ENCODE measurements around the gene SH3TC1. TPM values are rescaled to one million over a fixed set of nuclear protein-coding genes. Genes with fewer than 3 reads are reported as not detected.

The SH3TC1 gene
- total and polyA plus RNA-seq, 2 donors from 2014 or later: 43.1 to 127 TPM

GRCh38 chr4:8238036-8238511 lies 39.0 kb downstream of the SH3TC1 start:
- no peaks in the 10 kb centered on the region for H3K27me3 ChIP-seq (ENCODE audit: control insufficient read depth, insufficient read depth, low read length)
- peak in 1 of 5 donors; percentile 68 for DNase-seq
- peaks cover 0 to 2% (median 0%) of the 10 kb centered on the region in 3 donors for H3K9me3 ChIP-seq (ENCODE audit: control insufficient read depth in 2 of 3, insufficient read depth in 1 of 3, low read length in 3 of 3)
- intact Hi-C loops (cut with DNase I): no loop called here
- no peak overlapping the region for H3K27ac ChIP-seq (ENCODE audit: low read depth in 2 of 2, low read length in 2 of 2)
- H3K9ac ChIP-seq (ENCODE audit: low read length in 3 of 3): no peak overlapping the region
- TF ChIP-seq, protein P1, sequence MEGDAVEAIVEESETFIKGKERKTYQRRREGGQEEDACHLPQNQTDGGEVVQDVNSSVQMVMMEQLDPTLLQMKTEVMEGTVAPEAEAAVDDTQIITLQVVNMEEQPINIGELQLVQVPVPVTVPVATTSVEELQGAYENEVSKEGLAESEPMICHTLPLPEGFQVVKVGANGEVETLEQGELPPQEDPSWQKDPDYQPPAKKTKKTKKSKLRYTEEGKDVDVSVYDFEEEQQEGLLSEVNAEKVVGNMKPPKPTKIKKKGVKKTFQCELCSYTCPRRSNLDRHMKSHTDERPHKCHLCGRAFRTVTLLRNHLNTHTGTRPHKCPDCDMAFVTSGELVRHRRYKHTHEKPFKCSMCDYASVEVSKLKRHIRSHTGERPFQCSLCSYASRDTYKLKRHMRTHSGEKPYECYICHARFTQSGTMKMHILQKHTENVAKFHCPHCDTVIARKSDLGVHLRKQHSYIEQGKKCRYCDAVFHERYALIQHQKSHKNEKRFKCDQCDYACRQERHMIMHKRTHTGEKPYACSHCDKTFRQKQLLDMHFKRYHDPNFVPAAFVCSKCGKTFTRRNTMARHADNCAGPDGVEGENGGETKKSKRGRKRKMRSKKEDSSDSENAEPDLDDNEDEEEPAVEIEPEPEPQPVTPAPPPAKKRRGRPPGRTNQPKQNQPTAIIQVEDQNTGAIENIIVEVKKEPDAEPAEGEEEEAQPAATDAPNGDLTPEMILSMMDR (IDR thresholded peaks at IDR 0.05; ENCODE audit: borderline replicate concordance, extremely low read depth, insufficient read depth): no peak
- FAIRE-seq: no peak
- H3K4me1 ChIP-seq (ENCODE audit: control insufficient read depth in 2 of 3, insufficient read depth in 2 of 3, low read depth in 1 of 3, low read length in 3 of 3): peaks cover 0 to 3% (median 0%) of the 10 kb centered on the region in 3 donors
- peaks cover 13 to 61% (median 32%) of the 10 kb centered on the region in 3 donors for H3K36me3 ChIP-seq (ENCODE audit: control insufficient read depth in 2 of 3, insufficient read depth in 3 of 3, low read length in 3 of 3)
- no peak overlapping the region for H3K4me3 ChIP-seq (ENCODE audit: low read length in 3 of 3)

DNA sequence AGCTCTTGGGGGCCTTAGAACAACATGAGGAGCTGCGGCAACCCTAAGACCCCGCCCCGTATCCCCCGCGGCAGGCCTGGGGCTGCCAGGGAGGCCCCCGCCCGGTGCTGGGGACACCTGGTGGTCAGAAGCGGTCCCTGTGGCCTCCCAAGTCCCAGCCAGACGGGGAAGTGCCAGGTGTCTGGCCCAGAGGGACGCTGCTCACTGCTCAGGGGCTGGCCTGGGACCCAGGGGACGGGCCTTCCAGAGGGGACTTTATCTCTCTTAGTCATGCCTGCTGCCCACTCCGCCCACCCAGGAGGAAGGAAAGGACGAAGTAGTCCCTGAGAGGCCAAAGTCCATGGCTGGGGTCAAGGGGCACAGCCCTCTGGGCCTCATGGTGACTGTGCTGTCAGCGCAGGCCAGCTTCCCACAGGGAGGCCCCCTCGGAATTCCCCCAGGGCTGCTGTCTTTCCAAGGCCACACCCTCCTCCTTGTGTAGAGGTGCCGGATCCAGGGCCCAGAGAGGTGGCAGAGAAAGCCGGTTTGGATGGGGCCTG lies 39.5 kb downstream of the SH3TC1 start:
- Histone ChIP-seq H3K4me3 (ENCODE audit: low read length in 3 of 3) (no peak overlapping the region), H3K9ac (ENCODE audit: low read length in 3 of 3) (no peak overlapping the region), H3K27ac (ENCODE audit: low read depth in 2 of 2, low read length in 2 of 2) (no peak overlapping the region), H3K36me3 (ENCODE audit: control insufficient read depth in 2 of 3, insufficient read depth in 3 of 3, low read length in 3 of 3) (peaks cover 10 to 56% (median 27%) of the 10 kb centered on the region in 3 donors), H3K4me1 (ENCODE audit: control insufficient read depth in 2 of 3, insufficient read depth in 2 of 3, low read depth in 1 of 3, low read length in 3 of 3) (peaks cover 0 to 3% (median 0%) of the 10 kb centered on the region in 3 donors), H3K27me3 (ENCODE audit: control insufficient read depth, insufficient read depth, low read length) (no peaks in the 10 kb centered on the region), H3K9me3 (ENCODE audit: control insufficient read depth in 2 of 3, insufficient read depth in 1 of 3, low read length in 3 of 3) (peaks cover 0 to 2% (median 0%) of the 10 kb centered on the region in 3 donors)
- no peak for FAIRE-seq
- DNase-seq: peak; percentile 37 to 72 (median 59)
- intact Hi-C loops (cut with DNase I): no loop called here
- TF ChIP-seq, protein P1 (IDR thresholded peaks at IDR 0.05; ENCODE audit: borderline replicate concordance, extremely low read depth, insufficient read depth): peak; percentile 17

DNA sequence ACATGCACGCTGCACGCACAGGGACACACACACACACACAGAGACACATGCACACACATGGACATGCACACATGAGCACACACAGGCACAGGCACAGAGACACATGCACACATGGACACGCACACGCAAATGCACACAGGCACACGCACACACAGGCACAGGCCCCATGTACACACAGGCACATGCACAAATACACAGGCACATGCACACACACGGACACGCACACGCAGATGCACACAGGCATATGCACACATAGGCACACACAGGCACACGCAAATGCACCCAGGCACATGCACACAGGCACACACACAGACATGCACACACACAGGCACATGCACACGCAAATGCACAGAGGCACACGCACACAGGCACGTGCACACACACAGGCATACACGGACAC lies 40.1 kb downstream of the SH3TC1 start:
- Histone ChIP-seq H3K27me3 (ENCODE audit: control insufficient read depth, insufficient read depth, low read length) (no peaks in the 10 kb centered on the region), H3K9ac (ENCODE audit: low read length in 3 of 3) (no peak overlapping the region), H3K27ac (ENCODE audit: low read depth in 2 of 2, low read length in 2 of 2) (no peak overlapping the region), H3K4me3 (ENCODE audit: low read length in 3 of 3) (peak overlapping the region in 1 of 3 donors; percentile 6), H3K36me3 (ENCODE audit: control insufficient read depth in 2 of 3, insufficient read depth in 3 of 3, low read length in 3 of 3) (peaks cover 6 to 50% (median 21%) of the 10 kb centered on the region in 3 donors), H3K9me3 (ENCODE audit: control insufficient read depth in 2 of 3, insufficient read depth in 1 of 3, low read length in 3 of 3) (no peaks in the 10 kb centered on the region), H3K4me1 (ENCODE audit: control insufficient read depth in 2 of 3, insufficient read depth in 2 of 3, low read depth in 1 of 3, low read length in 3 of 3) (peaks cover 0 to 3% (median 0%) of the 10 kb centered on the region in 3 donors)
- intact Hi-C loops (cut with DNase I): no loop called here
- TF ChIP-seq, protein P1 (IDR thresholded peaks at IDR 0.05; ENCODE audit: borderline replicate concordance, extremely low read depth, insufficient read depth): no peak
- FAIRE-seq (no peak), DNase-seq (peak in 1 of 5 donors; percentile 29)
